SK-N-SH treated with all-trans-retinoic acid at 6 μM for 48 hours (cell line): Measurements from ENCODE around the gene ARHGAP15.

Source experiments
- ATAC-seq: fragments of 200-7000 bp; cut with Tn5 transposase; 3 replicates; pipeline ENCODE4 v1.9.1; 2020; ENCODE audit warnings: mild to moderate bottlenecking, moderate library complexity
- ARNTL ChIP-seq: fragments of 450-650 bp; formaldehyde crosslinking; IDR thresholded peaks from 2 replicates; pipeline ENCODE4 v1.5.0; 2020; ENCODE audit warnings: low read depth, mild to moderate bottlenecking, moderate library complexity, borderline replicate concordance
- BACH2 ChIP-seq: fragments of 250-450 bp; sonication (Bioruptor Pico); IDR thresholded peaks from 2 replicates; pipeline ENCODE4 v1.9.0; 2021; ENCODE audit warnings: mild to moderate bottlenecking, borderline replicate concordance
- CSDC2 ChIP-seq: fragments of 250-450 bp; sonication (Bioruptor Pico); IDR thresholded peaks from 2 replicates; pipeline ENCODE4 v1.5.0; 2020; ENCODE audit warnings: mild to moderate bottlenecking, moderate library complexity
- ESRRG ChIP-seq: fragments of 250-450 bp; sonication (Bioruptor Pico); IDR thresholded peaks from 2 replicates; pipeline ENCODE4 v1.6.1; 2021; ENCODE audit warnings: mild to moderate bottlenecking
- GLIS3 ChIP-seq: fragments of 250-450 bp; sonication (Bioruptor Pico); IDR thresholded peaks from 2 replicates; pipeline ENCODE4 v1.5.0; 2020; ENCODE audit warnings: mild to moderate bottlenecking, moderate library complexity
- ISL1 ChIP-seq: fragments of 250-450 bp; sonication (Bioruptor Pico); IDR thresholded peaks from 2 replicates; pipeline ENCODE4 v2.1.2; 2022; ENCODE audit warnings: mild to moderate bottlenecking, moderate library complexity
- OSR1 ChIP-seq: fragments of 250-450 bp; sonication (Bioruptor Pico); IDR thresholded peaks from 2 replicates; pipeline ENCODE4 v1.8.0; 2022; ENCODE audit warnings: moderate library complexity, mild to moderate bottlenecking, inconsistent platforms
- PPARA ChIP-seq: fragments of 250-450 bp; sonication (Bioruptor Pico); IDR thresholded peaks from 2 replicates; pipeline ENCODE4 v1.5.0; 2020; ENCODE audit warnings: mild to moderate bottlenecking, borderline replicate concordance
- RARB ChIP-seq: fragments of 250-450 bp; sonication (Bioruptor Pico); IDR thresholded peaks from 2 replicates; pipeline ENCODE4 v1.8.0; 2021; ENCODE audit warnings: mild to moderate bottlenecking, moderate library complexity
- SNAI2 ChIP-seq: fragments of 250-450 bp; sonication (Bioruptor Pico); IDR thresholded peaks from 2 replicates; pipeline ENCODE4 v1.5.0; 2020; ENCODE audit warnings: mild to moderate bottlenecking, moderate library complexity
- TOX ChIP-seq: fragments of 250-450 bp; sonication (Bioruptor Pico); IDR thresholded peaks from 2 replicates; pipeline ENCODE4 v1.8.0; 2021; ENCODE audit warnings: mild to moderate bottlenecking, moderate library complexity, borderline replicate concordance
- TSHZ2 ChIP-seq: fragments of 250-450 bp; sonication (Bioruptor Pico); IDR thresholded peaks from 2 replicates; pipeline ENCODE4 v1.5.0; 2020; ENCODE audit warnings: mild to moderate bottlenecking, moderate library complexity
- ZC3H10 ChIP-seq: fragments of 250-450 bp; sonication (Bioruptor Pico); IDR thresholded peaks from 2 replicates; pipeline ENCODE4 v1.5.1; 2021; ENCODE audit warnings: mild to moderate bottlenecking, moderate library complexity
- ZFP30 ChIP-seq: fragments of 450-650 bp; formaldehyde crosslinking; IDR thresholded peaks from 2 replicates; pipeline ENCODE4 v1.5.0; 2022; ENCODE audit warnings: mild to moderate bottlenecking, moderate library complexity
- ZNF565 ChIP-seq: fragments of 450-650 bp; formaldehyde crosslinking; conservative IDR thresholded peaks from 2 replicates; pipeline ENCODE4 v1.5.0; 2020; ENCODE audit warnings: low read depth, mild to moderate bottlenecking, moderate library complexity
- ZNF70 ChIP-seq: fragments of 450-650 bp; formaldehyde crosslinking; IDR thresholded peaks from 2 replicates; pipeline ENCODE4 v1.5.0; 2020; ENCODE audit warnings: mild to moderate bottlenecking, moderate library complexity
- ZNF8 ChIP-seq: fragments of 450-650 bp; formaldehyde crosslinking; IDR thresholded peaks from 2 replicates; pipeline ENCODE4 v1.5.0; 2020; ENCODE audit warnings: mild to moderate bottlenecking, moderate library complexity
- TF ChIP-seq, protein P1 (sequence below): fragments of 250-450 bp; sonication (Bioruptor Pico); IDR thresholded peaks from 2 replicates; pipeline ENCODE4 v1.8.0; 2020; ENCODE audit warnings: mild to moderate bottlenecking, moderate library complexity, borderline replicate concordance
- TF ChIP-seq, protein P2 (sequence below): fragments of 250-450 bp; sonication (Bioruptor Pico); IDR thresholded peaks from 2 replicates; pipeline ENCODE4 v1.8.0; 2021; ENCODE audit warnings: low read depth, mild to moderate bottlenecking, moderate library complexity, borderline replicate concordance
- TF ChIP-seq, protein P3 (sequence below): fragments of 250-450 bp; sonication (Bioruptor Pico); IDR thresholded peaks from 2 replicates; pipeline ENCODE4 v1.5.1; 2020; ENCODE audit warnings: low read depth, mild to moderate bottlenecking, moderate library complexity
- TF ChIP-seq, protein P4 (sequence below): fragments of 250-450 bp; sonication (Bioruptor Pico); IDR thresholded peaks from 2 replicates; pipeline ENCODE4 v1.5.1; 2021; ENCODE audit warnings: mild to moderate bottlenecking, moderate library complexity

The ARHGAP15 gene

DNA sequence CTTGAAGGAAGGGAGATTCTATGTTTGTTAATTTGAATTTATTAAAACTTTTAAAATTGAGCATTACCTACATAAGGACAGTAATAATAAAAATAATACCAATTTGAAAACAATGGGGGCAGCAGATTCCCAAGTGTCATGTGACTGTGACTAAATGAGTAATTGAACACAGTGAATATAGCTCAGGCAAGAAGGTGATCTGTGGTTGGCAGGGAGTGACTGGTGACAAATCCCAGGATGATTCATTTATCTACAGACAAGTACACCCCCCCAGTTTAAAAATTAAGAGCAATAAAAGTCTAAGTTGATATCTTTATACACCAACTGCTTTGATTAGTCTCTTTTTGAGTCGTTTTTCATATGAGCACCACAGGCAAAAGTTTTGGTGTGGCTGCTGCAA is 299.5 kb downstream of the ARHGAP15 start:
- TF ChIP-seq, protein P1, sequence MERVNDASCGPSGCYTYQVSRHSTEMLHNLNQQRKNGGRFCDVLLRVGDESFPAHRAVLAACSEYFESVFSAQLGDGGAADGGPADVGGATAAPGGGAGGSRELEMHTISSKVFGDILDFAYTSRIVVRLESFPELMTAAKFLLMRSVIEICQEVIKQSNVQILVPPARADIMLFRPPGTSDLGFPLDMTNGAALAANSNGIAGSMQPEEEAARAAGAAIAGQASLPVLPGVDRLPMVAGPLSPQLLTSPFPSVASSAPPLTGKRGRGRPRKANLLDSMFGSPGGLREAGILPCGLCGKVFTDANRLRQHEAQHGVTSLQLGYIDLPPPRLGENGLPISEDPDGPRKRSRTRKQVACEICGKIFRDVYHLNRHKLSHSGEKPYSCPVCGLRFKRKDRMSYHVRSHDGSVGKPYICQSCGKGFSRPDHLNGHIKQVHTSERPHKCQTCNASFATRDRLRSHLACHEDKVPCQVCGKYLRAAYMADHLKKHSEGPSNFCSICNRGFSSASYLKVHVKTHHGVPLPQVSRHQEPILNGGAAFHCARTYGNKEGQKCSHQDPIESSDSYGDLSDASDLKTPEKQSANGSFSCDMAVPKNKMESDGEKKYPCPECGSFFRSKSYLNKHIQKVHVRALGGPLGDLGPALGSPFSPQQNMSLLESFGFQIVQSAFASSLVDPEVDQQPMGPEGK (CRISPR knock-in tag): no peak
- no peak for TF ChIP-seq SNAI2
- no peak for TF ChIP-seq ESRRG (CRISPR knock-in tag)
- TF ChIP-seq ISL1 (CRISPR knock-in tag): no peak
- no peak for TF ChIP-seq ZC3H10
- no peak for TF ChIP-seq RARB (CRISPR knock-in tag)
- TF ChIP-seq GLIS3 (CRISPR knock-in tag): no peak
- no peak for TF ChIP-seq PPARA
- TF ChIP-seq ZNF70 (CRISPR knock-in tag): no peak
- TF ChIP-seq, protein P2, sequence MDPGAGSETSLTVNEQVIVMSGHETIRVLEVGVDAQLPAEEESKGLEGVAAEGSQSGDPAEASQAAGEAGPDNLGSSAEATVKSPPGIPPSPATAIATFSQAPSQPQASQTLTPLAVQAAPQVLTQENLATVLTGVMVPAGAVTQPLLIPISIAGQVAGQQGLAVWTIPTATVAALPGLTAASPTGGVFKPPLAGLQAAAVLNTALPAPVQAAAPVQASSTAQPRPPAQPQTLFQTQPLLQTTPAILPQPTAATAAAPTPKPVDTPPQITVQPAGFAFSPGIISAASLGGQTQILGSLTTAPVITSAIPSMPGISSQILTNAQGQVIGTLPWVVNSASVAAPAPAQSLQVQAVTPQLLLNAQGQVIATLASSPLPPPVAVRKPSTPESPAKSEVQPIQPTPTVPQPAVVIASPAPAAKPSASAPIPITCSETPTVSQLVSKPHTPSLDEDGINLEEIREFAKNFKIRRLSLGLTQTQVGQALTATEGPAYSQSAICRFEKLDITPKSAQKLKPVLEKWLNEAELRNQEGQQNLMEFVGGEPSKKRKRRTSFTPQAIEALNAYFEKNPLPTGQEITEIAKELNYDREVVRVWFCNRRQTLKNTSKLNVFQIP (CRISPR knock-in tag): no peak
- TF ChIP-seq ZNF8 (CRISPR knock-in tag): no peak
- TF ChIP-seq TOX (CRISPR knock-in tag): no peak
- no peak for TF ChIP-seq ZFP30 (CRISPR knock-in tag)
- TF ChIP-seq OSR1 (CRISPR knock-in tag): no peak
- TF ChIP-seq, protein P3, sequence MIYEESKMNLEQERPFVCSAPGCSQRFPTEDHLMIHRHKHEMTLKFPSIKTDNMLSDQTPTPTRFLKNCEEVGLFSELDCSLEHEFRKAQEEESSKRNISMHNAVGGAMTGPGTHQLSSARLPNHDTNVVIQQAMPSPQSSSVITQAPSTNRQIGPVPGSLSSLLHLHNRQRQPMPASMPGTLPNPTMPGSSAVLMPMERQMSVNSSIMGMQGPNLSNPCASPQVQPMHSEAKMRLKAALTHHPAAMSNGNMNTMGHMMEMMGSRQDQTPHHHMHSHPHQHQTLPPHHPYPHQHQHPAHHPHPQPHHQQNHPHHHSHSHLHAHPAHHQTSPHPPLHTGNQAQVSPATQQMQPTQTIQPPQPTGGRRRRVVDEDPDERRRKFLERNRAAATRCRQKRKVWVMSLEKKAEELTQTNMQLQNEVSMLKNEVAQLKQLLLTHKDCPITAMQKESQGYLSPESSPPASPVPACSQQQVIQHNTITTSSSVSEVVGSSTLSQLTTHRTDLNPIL: no peak
- no peak for TF ChIP-seq ZNF565
- TF ChIP-seq CSDC2 (CRISPR knock-in tag): no peak
- no peak for ATAC-seq

DNA sequence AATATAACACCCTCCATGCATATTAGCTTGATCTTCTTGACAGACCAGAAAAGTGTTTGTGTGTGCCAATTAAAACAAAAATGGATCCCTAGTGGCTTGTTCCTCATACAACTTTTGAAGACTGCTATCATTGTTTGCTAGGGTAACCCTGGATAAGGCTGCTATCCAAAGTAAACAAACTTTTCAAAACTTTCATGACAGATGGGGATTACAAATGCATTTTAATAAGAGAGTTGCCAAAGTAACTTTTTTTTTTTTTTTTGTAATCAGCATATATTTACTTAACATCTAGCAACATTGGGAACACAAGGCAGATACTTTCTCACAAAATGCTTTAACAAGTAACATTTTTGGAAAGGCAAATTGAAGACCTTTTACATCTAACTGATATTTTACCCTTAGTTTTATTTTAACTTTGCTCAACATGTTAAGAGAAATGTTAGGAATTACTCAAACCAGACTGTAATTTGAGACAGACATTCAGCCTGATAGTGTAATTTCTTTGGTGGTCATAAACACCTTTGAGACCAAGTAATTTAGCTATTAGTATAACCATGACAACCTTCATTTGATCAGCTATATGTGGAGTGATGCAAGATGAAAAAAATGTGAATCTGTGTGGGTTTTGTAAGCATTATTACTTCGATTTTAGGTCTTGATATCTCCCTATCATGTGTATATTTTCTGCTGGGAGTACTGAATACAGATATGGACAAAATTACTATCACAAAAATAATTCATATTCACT is 300.9 kb downstream of the ARHGAP15 start:
- TF ChIP-seq CSDC2 (CRISPR knock-in tag) (no peak), ZNF70 (CRISPR knock-in tag) (no peak), ISL1 (CRISPR knock-in tag) (no peak), BACH2 (no peak), ZC3H10 (no peak), TOX (CRISPR knock-in tag) (no peak), PPARA (no peak), TSHZ2 (no peak), ARNTL (no peak), ZNF8 (CRISPR knock-in tag) (no peak), ESRRG (CRISPR knock-in tag) (no peak), ZFP30 (CRISPR knock-in tag) (no peak), OSR1 (CRISPR knock-in tag) (no peak), ZNF565 (no peak), SNAI2 (no peak)
- TF ChIP-seq, protein P3: no peak
- TF ChIP-seq, protein P4, sequence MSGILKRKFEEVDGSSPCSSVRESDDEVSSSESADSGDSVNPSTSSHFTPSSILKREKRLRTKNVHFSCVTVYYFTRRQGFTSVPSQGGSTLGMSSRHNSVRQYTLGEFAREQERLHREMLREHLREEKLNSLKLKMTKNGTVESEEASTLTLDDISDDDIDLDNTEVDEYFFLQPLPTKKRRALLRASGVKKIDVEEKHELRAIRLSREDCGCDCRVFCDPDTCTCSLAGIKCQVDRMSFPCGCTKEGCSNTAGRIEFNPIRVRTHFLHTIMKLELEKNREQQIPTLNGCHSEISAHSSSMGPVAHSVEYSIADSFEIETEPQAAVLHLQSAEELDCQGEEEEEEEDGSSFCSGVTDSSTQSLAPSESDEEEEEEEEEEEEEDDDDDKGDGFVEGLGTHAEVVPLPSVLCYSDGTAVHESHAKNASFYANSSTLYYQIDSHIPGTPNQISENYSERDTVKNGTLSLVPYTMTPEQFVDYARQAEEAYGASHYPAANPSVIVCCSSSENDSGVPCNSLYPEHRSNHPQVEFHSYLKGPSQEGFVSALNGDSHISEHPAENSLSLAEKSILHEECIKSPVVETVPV (CRISPR knock-in tag): no peak
- TF ChIP-seq, protein P2 (CRISPR knock-in tag): no peak
- TF ChIP-seq, protein P1 (CRISPR knock-in tag): no peak

More for the DNA sequence above, 300.9 kb downstream of the ARHGAP15 start:
- ATAC-seq: no peak
